22Rv1 (cell line): ENCODE measurements around the gene FMN1.

Experiments used
- CTCF ChIP-seq: fragments of 450-650 bp; IDR thresholded peaks from 2 replicates; pipeline ENCODE4 v1.5.1; 2017; ENCODE audit warnings: mild to moderate bottlenecking
- ZFX ChIP-seq: fragments of 450-650 bp; IDR thresholded peaks from 2 replicates; pipeline ENCODE4 v1.6.1; 2017; ENCODE audit warnings: antibody characterized with exemption, borderline replicate concordance

DNA sequence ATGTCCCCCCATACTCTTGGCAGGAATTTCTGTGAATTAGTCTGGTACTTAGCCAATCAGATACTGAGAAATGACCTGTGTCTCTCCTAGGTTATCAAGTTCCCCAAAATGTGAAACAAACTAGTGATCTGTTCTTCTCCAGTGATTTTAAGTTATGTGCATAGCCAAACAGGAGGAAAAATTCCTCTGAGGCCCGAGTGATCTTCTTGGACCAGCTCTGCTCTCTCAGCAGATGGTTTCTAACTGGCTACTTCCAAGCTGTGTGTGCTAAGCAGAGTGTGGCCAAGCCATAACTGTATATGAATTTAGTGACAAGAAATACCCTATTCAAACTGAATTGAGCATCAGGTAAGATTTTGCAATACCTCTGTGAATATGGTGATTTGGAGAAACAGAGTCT is 387.2 kb downstream of the FMN1 start:
- TF ChIP-seq CTCF (no peak), ZFX (no peak)
